ENCODE measurements around the gene RYR3.

The RYR3 gene

DNA sequence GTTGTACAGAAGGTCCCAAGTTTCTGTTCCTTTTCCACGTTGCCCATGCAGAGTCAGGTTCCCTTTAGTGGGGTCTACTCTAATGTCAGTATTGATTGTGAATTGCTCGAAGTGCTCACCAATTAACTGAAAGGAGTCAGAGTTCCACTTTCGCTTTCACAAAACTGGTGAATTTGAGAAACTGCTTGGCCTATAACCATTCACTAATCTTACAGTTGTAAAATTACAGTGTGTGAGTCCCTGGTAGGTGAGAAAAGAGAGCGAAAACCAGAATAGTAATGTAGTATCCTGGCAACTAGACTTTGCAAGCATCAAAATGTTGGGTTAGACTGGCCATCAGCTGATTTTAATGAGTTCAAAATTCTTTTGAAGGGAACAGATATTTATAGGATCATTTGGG is 420.0 kb downstream of the RYR3 start:
- Histone ChIP-seq H3K4me3 (no peak overlapping the region), H3K27ac (no peak overlapping the region)

DNA sequence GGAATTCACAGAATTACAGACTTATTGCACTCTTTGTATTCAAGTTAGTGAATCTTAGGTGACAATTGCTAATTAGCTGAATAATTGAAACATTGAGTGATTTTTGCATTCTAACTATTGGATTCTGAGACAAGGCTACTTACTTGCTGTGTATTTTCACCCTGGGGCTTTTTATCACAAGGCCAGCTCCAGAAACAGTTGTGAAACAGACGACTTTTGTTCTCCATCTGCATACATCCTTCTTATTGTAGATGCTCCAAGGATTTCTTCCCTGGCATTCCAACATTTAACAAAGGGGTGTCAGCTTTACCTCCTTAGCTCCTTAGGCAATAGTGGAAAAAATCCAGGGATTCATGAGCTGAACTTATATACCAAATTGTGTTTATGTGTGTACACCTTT is 424.4 kb downstream of the RYR3 start:
- Histone ChIP-seq H3K27ac (no peak overlapping the region), H3K4me3 (no peak overlapping the region)

DNA sequence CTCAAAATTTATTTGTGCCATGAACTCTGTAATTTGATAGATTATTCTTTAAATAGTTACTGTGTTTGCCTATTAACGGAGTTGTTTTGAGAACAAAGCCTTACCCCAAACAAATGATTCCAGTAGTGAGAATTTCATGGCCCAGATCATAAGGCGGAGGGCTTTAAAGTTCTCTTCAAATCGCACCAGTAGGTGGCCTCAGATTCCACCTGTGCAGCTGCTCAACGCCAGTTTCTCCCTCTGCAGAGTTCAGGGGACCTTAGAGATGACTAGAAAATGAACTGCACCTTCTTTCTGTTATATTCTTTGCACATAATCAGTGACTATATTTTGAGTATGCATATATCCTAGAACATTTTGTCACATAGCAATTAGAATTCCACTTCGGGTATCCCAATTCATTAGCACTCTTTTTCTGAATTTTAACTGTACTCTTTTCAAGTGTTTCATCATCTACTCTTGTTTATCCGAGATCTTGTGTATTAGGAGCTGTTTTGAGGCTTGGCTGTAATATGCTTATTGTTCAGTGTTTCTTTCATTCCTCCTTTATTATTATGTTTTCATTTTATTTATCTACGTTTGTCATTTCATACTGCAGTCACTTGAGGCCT is 425.0 kb downstream of the RYR3 start:
- Histone ChIP-seq H3K4me3 (no peak overlapping the region), H3K27ac (no peak overlapping the region)

DNA sequence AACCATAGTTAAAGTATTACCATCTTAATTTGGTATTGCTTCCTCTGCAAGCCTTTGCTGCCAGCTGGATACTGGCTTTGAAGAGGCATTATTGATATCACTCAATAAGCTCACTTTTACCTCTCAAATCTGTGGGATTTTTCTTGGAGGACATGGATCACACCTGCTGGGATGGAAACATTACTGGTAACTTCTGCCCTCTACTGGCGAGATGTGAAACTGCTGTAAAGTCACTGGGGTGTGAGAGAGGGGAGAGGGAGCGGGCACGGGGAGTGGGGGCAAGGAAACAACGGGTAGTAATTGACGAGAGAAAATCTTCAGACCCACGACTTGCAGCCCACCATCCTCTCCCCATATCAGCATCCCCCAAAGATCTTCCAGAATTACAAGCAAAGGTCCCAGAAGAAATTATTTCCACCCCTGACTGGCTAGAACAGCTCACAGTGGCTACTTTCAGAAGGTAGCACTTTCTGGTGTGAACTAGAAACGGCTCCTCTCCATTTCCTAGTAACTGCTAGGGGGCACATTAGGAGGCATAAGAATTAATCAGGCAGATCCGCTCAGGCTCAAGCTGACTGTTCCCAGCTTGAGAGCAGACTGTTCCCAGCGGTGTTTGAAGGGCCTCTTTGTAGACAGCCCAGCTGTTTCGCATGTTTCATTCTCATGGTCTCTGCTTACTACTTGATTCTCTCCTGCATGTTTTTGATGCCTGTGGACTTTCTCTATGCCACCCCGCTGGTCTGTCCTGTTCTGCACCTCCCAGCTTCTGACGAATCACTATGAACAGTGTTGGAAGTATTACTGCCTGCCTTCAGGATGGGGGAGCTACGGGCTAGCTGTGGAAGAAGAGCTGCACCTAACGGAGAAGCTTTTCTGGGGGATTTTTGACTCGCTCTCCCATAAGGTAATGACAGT is 427.2 kb downstream of the RYR3 start:
- Histone ChIP-seq H3K27ac (no peak overlapping the region), H3K4me3 (no peak overlapping the region)

DNA sequence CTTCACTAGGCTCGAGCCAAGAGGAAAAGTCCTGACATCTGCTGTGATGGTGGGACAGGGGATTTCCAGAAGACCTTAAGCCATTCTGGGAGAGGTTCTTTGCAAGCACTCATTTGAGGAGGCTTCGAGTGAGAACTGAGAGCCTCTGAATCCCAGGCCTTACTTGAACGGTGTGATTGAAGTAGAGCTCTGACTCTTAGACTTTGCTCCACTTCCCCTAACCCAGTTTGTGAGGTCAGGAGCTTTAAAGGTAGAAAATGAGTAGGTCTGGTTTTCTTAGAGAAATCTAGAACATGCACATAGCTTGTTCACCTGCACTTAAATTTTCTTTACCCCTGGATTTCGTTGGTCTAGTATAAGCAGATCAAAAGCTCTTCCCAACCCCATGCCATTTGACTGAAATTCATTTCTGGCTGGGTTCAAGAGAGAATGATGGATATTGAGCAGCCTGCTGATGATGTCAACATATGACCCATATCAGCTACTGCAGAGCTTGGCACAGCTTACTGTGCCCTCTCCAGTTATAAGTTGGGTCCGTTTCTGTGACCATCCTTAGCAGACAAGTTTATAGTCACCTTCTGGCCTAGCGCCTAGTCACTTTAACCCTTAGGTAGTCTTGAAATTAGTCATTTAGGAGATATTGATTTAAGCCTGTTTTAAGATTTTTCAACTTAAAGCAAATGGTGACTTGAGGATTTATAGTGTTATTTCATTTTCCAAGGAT is 428.3 kb downstream of the RYR3 start:
- Histone ChIP-seq H3K27ac (no peak overlapping the region), H3K4me3 (no peak overlapping the region)

DNA sequence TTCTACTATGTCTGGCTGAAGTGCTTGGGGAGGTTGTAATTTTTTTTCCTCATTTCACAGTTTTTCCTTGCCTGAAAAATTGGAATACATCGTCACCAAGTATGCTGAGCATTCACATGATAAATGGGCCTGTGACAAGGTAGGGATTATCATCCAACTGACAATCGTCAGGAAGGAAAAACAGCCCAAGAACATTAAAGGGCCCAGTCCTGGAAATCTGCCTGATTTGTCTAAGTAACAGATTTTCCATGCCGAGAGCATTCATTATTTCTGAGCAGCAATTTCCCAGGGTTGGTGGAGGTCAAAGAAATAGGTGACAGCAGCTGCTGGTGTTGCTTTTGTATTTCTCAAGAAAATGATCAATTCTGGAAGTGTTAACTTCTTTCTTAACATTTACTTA is 431.5 kb downstream of the RYR3 start:
- H3K27ac ChIP-seq, result no peak overlapping the region

DNA sequence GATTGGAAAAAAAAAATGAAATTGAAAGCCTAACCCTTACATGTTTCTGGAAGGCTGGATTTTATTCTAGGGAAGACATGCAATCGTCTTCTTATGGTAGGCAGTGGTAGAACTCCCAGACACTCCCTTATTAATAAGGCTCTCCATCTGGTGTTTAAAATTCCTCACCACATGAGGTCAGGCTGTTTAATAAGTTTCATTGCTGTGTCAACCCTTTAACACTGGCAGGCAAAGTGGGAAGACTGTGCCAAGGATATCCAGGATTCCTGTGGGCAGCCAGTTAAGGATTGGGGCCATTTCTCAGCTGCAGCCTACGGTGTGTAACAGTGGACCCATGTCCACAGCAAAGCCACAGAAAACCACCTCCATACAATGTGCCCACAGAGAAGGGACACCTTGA is 432.0 kb downstream of the RYR3 start:
- Histone ChIP-seq H3K4me3 (no peak overlapping the region), H3K27ac (no peak overlapping the region)

More for the DNA sequence above, 431.5 kb downstream of the RYR3 start:
- H3K4me3 ChIP-seq, result no peak overlapping the region

DNA sequence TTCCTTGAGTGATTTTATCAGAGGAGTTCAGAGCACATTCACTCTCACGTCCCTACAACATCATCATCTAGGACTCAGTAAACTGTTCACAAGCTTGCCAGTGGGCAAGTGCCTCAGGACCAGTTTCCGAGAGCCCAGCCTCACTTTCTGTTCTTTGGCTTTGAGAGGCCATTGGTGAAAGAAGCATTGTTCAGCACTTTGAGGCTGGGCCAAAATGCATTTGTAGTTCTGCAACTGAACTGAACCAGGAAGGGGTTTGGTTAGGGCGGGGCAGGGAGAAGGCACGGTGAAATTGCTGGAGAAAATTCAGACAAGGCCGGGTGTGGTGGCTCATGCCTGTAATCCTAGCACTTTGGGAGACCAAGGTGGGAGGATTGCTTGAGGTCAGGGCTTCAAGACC is 435.4 kb downstream of the RYR3 start:
- no peak overlapping the region for H3K27ac ChIP-seq
- no peak overlapping the region for H3K4me3 ChIP-seq

DNA sequence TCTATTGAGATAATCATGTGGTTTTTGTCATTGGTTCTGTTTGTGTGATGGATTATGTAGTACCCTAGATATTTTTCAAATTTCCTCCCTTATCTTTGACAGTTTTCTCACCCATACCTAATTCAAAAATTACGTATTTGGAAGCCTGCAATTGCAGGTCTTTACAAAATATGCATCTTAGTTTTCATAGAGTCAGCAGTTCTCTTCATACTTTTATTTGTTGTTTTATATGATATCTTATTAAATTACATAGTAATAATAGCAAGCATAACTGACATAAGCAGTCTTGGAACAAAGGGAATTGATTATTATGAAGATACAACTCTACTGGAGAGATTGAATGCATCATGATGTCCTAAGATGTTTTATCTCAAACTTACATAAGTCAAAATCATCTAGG is 442.2 kb downstream of the RYR3 start:
- Histone ChIP-seq H3K27ac (no peak overlapping the region), H3K4me3 (no peak overlapping the region)

DNA sequence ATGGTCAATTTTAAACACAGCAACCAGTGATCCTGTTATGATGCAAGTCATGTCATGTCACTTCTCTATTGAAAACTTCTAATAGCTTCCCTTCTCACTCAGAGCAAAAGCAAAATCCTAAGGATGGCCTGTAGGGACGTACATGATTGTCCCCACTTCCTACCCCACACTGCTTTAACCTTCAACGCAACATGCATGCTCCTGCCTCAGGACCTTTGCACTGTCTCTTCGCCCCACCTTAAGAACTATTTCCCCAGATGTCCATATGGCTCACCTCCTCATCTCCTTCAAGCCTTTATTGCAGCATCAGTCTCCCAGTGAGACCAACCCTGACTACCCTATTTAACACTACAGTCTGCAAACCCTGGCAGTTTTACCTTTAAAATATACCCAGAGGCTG is 443.5 kb downstream of the RYR3 start:
- no peak overlapping the region for H3K27ac ChIP-seq
- no peak overlapping the region for H3K4me3 ChIP-seq

DNA sequence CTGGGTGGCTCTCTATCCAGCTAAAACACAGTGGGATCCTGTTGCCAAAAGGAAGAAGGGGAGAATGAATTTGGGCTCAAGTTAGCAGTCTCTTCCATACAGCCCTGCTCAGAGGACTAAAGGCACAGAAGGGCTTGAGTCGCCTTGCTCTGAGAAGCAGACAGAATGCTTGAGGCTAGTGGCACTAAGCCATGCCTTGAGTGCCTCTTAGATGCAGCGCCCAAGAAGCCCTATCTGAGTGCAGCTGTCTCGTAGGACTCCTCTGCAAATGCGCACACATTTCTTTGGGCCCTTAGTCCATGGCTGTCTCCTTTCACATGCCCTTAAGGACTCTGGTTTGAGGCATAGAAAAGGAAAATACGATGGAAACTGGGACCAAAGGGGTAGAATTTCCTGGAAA is 446.2 kb downstream of the RYR3 start:
- Histone ChIP-seq H3K27ac (no peak overlapping the region), H3K4me3 (no peak overlapping the region)

DNA sequence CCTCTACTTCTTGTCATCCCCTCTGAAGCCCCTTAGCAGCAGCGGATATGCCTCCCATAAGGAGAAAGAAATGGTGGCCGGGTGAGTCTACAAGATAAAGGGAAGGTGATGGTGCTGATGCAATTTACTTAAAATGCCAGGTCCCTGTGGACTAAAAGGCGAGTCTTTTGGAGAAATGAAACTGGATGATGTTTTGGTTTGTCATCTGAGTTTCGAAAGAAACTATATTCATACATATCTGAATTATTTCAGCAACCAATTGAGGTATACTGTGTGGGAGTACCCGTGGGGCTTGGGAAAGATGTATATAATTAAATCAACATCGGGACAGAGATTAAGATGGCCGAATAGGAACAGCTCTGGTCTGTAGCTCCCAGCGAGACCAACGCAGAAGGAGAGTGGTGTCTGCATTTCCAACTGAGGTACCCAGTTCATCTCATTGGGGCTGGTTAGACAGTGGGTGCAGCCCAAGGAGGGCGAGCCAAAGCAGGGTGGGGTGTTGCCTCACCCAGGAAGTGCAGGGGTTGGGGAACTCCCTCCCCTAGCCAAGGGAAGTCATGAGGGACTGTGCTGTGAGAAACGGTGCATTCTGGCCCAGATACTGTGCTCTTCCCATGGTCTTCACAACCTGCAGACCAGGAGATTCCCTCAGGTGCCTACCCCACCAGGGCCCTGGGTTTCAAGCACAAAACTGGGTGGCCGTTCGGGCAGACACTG is 446.9 kb downstream of the RYR3 start:
- no peak overlapping the region for H3K4me3 ChIP-seq
- no peak overlapping the region for H3K27ac ChIP-seq

DNA sequence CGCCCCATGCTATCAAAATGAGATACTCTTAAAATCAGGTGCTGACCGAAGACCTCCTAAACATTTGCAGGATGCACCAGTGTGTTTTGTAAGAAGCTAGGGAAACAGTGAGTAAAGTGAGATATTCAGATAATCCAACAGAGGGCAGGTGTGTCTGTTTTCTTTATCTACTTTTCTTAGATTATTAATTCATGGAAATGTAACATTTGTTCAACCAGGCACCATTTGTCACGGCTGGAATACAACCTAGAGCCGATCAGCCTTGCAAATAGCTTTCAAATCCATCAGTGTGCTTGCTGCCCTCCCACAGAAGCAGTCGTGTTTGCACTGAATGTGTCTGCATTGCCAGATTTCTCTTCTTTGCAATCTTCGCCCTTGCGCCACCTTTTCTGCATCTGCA is 455.6 kb downstream of the RYR3 start:
- Histone ChIP-seq H3K4me3 (no peak overlapping the region), H3K27ac (no peak overlapping the region)

DNA sequence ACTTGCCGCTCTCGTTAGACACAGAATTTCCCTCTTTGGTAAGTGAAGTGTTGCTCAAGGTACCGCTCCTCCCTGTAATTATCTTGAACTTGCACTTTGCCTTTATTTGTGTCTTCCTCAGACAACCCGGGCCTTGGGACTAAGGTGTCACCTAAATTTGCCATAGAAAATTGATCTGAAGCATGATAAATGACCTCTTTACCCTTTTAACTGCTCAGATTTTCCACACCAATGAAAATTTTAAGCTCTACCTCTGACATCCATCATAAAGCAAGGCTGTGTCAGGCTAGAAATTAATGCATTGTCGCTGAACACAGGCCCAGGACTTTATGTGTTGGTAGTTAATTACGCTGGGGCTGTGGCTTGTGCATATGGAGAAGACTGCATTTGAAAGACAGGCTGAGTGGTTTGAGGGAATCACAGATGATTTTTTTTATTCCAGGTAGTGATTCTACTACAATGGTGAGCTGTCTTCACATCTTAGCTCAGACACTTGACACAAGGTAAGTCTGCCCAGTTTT is 458.0 kb downstream of the RYR3 start:
- H3K27ac ChIP-seq, result no peak overlapping the region
- no peak overlapping the region for H3K4me3 ChIP-seq

DNA sequence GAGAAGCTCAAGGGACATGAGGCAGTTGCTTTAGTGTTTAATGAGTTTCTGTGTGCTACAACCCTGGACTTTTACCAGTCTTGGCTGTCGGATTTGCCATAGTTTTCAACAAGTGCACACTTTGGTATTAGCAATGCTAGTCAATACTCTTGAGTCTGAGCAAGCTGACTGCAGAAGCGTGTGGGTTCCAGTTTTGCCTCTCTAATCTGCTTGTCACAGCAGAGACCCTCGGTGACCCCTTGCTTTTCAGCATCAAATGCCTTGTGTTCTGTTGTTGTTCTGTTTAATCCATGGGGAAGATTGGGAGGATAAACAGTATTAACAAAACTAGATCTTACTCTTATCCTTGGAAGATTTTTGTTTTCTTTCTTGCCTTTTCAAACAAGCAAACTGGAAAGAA is 463.2 kb downstream of the RYR3 start:
- H3K27ac ChIP-seq, result no peak overlapping the region

DNA sequence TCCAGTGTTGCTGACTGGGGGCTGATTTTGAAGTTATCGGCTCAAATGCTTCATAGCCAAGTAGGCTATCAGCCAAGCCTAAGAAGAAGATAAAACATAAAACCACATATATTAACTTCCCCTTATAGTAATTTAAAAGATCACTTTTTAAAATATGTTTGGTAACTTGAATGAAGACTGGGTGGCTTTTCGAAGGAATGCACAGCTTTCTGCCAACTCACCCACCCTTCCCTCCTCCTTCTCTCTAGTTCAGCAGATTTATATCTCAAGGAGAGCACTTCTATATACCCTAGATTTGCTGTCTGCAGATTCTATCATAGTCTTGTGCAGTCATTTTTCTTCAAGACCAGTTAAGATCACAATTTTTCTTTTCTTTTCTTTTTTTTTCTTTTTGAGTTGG is 468.1 kb downstream of the RYR3 start:
- Histone ChIP-seq H3K27ac (no peak overlapping the region), H3K4me3 (no peak overlapping the region)

More for the DNA sequence above, 463.2 kb downstream of the RYR3 start:
- no peak overlapping the region for H3K4me3 ChIP-seq

DNA sequence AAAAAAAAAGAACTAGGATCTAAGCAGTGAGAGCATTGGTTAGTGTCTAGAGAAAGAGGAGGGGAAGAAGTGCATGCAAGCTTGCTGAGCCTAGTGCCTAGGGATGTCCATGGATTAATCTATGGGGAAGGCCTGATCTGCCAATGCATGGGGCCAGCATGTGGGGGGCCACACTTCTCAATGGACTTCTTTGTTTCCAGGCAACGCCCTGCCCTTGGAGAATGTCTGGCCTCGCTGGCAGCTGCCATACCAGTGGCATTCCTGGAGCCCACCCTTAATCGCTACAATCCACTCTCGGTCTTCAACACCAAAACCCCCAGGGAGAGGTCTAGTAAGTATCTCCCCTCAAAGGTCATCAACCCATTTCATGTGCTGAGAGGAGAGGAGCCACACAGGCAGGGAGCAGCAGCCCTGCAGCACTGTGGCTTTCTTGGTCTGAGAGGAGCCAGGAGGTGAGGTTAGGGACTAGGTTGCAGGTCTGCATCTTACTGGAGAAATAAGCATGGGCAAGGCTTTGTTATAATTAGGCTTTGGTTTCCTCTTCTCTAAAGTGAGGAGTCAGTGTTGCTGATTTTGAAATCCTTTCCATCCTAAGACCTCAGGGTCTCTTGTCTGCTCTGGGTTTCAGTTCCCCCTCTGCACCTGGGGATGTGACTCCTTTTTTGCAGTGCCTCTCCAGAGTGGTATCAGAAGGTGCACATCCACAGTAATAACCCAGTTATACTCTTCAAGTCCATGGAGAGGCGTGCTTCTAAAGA is 469.4 kb downstream of the RYR3 start:
- no peak overlapping the region for H3K4me3 ChIP-seq
- H3K27ac ChIP-seq, result no peak overlapping the region

DNA sequence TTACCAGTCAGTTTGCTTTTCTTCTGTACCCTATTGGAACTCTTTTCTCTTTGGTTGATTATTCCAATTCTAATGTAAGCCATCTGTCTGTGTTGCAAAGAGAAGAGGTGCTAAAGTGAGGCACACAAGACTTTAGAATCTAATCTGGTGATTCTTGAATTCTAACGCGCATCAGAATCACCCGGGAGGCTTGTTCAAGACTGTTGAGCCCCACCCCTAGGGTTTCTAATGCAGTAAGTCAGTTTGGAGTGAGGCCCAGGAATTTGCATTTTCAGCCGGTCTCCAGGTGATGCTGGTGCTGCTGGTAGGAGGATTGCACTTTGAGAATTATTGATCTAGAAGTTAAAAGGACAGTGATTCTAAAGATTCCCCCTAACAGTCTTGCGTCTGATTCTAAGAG is 472.2 kb downstream of the RYR3 start:
- Histone ChIP-seq H3K4me3 (no peak overlapping the region), H3K27ac (no peak overlapping the region)

DNA sequence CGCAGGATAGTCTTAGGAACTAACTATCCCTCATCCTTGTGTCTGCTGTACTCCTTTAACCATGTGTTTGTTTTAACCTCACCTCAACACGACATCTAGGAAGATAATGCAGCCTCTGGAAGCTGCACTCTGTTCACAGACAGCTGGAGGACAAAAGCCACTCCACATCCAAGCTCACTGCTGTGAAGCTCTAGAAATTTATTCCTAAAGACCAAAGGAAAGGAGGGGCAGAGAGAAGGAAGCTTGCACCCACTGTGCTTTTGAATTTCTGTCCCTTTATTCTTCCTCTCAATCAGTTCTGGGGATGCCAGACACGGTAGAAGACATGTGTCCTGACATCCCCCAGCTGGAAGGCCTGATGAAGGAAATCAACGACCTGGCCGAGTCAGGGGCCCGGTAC is 474.6 kb downstream of the RYR3 start:
- H3K27ac ChIP-seq, result no peak overlapping the region
- H3K4me3 ChIP-seq, result no peak overlapping the region
